A549 (cell line): ENCODE data around the gene HPCAL1.

Experiments
- KDM5A ChIP-seq: fragments of 200-600 bp; sonication (generic); IDR thresholded peaks from 2 replicates; pipeline ENCODE4 v1.6.1; 2016; ENCODE audit warnings: antibody characterized with exemption, mild to moderate bottlenecking
- MAFK ChIP-seq: fragments of 450-650 bp; IDR thresholded peaks from 2 replicates; pipeline ENCODE4 v1.6.1; 2014; ENCODE audit not compliant: partially characterized antibody
- POLR2A ChIP-seq: IDR thresholded peaks from 2 replicates; pipeline ENCODE4 v1.6.1; 2012; ENCODE audit warnings: mild to moderate bottlenecking, low read length
- POLR2AphosphoS2 ChIP-seq: conservative IDR thresholded peaks from 2 replicates; pipeline ENCODE4 v1.6.1; 2012; ENCODE audit warnings: low read length, improper control_type of control experiment, inconsistent platforms
- TF ChIP-seq, protein P1 (sequence below): fragments of >200 bp; sonication (Bioruptor Twin); formaldehyde crosslinking; IDR thresholded peaks from 3 replicates; pipeline ENCODE4 v1.5.1; 2016

DNA sequence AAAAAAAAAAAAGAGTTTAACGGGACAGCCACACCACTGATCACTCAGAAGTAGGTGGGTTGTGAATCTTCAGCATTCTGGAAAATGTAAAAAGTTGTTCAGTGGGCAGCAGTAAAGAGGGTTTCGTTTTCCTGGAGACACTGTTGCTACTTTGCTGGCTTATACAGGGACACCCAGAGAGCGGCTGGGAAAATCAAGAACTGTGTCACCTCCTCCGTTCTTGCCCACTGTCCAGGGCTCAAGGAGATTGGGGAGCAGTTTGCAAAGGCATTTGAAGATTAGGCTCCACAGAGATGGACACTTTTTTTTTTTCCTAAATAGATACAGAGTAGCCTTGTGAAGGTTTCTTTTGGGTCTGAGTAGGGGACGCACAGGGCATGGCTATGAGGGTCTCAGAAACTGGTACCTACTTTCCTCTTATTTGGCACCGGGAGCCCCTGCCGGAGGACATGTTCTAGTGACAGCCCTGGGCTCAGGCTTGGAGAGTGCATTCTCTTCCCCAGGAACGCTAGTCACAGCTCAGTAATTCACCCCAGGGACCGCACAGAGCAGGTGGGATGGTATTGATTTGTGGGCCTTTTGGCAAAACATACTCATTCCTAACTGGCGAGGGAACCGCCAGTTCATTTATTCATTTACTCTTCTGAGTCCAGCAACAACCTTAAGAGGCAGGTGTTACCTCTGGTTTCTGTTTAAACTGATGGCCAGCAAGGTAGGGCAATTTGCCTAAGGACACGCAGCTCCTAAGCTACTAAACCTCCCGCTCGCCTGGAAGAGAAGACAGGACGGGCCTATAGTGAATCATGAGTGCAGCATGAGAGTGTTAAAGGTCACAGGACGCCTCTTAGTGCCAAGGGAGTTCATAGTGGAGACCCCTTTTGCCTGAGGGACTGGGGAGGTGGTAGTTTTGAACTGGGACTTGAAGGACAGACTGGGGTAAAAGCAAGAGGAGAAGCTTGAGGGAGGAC, 53.1 kb downstream of the HPCAL1 start:
- TF ChIP-seq POLR2A (no peak), KDM5A (no peak), POLR2AphosphoS2 (no peak), MAFK (no peak)
- TF ChIP-seq, protein P1, sequence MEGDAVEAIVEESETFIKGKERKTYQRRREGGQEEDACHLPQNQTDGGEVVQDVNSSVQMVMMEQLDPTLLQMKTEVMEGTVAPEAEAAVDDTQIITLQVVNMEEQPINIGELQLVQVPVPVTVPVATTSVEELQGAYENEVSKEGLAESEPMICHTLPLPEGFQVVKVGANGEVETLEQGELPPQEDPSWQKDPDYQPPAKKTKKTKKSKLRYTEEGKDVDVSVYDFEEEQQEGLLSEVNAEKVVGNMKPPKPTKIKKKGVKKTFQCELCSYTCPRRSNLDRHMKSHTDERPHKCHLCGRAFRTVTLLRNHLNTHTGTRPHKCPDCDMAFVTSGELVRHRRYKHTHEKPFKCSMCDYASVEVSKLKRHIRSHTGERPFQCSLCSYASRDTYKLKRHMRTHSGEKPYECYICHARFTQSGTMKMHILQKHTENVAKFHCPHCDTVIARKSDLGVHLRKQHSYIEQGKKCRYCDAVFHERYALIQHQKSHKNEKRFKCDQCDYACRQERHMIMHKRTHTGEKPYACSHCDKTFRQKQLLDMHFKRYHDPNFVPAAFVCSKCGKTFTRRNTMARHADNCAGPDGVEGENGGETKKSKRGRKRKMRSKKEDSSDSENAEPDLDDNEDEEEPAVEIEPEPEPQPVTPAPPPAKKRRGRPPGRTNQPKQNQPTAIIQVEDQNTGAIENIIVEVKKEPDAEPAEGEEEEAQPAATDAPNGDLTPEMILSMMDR, result no peak
